Neural cell (in vitro differentiated cells): ENCODE measurements around the gene MOGAT1.

ENCODE experiments used
- CTCF ChIP-seq: fragments of 450-650 bp; IDR thresholded peaks from 2 replicates; pipeline ENCODE4 v1.5.1; 2014; ENCODE audit warnings: antibody characterized with exemption, mild to moderate bottlenecking, moderate library complexity; ENCODE audit not compliant: poor library complexity, severe bottlenecking
- EP300 ChIP-seq: fragments of 450-650 bp; conservative IDR thresholded peaks from 2 replicates; pipeline ENCODE4 v1.6.1; 2014; ENCODE audit warnings: antibody characterized with exemption, mild to moderate bottlenecking, moderate library complexity; ENCODE audit not compliant: poor library complexity, severe bottlenecking
- POLR2AphosphoS5 ChIP-seq: IDR thresholded peaks from 2 replicates; pipeline ENCODE4 v1.6.1; 2012
- REST ChIP-seq: IDR thresholded peaks from 2 replicates; pipeline ENCODE4 v1.6.1; 2012; ENCODE audit warnings: borderline replicate concordance

DNA sequence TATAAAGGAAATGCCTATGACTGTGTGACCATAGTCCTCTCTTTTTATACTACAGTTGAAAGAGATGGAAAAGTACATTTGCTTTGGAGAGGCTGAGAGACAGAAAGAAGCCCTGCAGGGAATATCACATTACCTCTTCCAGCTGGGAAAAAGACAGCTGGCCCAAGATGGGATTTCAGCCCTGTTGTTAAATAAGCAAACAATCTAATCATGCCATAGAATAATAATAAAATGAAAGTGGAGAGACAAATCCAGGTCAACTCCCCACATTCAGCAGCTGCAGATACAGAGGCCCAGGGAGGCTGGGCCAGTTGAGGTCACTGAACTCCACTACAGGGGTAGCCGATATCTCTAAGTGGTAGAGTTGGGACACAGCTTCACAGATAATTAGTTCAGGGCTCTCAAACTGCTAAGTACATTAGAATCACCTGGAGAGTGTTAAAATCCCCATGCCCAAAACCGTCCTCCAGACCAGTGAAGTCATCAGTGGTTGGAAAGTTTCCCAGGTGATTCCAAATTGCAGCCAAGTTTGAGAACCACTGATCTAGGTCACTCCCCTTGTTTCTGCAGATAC lies 81.9 kb downstream of the MOGAT1 start:
- TF ChIP-seq REST = no peak
- TF ChIP-seq EP300 = no peak
- no peak for TF ChIP-seq CTCF
- TF ChIP-seq POLR2AphosphoS5 = no peak
